SHP77 (cell line): ENCODE data around the gene THAP4.

Source experiments
- DNase-seq, 2 experiments: peaks; one replicate each; lab custom pipeline; 2025; lab: John Stamatoyannopoulos, UW

Gene THAP4

GRCh38 chr2:241546771-241547498 lies 90.0 kb downstream of the THAP4 start:
- no peak for DNase-seq

- no peak for DNase-seq
These were observed 91.2 kb downstream of the THAP4 start for GRCh38 chr2:241545523-241546473.

GRCh38 chr2:241545106-241545505 lies 91.9 kb downstream of the THAP4 start:
- no peak for DNase-seq

DNA sequence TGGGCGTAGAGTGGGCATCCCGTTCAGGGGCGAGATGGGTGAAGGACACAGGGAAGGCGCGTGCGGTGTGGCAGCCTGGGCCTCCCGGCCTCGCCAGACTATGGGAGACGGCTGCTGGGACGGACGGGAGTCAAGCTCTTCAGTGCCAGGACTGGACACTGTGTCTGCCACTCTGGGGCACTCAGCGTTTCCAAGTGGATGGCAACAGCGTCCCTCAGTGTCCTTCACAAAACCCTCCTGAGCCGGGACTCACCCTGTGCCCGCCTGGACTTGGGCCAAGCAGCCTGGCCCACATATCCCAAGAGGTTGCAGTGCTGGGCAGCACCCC lies 94.7 kb downstream of the THAP4 start:
- DNase-seq: no peak

GRCh38 chr2:241541564-241542277 lies 95.2 kb downstream of the THAP4 start:
- no peak for DNase-seq

DNA sequence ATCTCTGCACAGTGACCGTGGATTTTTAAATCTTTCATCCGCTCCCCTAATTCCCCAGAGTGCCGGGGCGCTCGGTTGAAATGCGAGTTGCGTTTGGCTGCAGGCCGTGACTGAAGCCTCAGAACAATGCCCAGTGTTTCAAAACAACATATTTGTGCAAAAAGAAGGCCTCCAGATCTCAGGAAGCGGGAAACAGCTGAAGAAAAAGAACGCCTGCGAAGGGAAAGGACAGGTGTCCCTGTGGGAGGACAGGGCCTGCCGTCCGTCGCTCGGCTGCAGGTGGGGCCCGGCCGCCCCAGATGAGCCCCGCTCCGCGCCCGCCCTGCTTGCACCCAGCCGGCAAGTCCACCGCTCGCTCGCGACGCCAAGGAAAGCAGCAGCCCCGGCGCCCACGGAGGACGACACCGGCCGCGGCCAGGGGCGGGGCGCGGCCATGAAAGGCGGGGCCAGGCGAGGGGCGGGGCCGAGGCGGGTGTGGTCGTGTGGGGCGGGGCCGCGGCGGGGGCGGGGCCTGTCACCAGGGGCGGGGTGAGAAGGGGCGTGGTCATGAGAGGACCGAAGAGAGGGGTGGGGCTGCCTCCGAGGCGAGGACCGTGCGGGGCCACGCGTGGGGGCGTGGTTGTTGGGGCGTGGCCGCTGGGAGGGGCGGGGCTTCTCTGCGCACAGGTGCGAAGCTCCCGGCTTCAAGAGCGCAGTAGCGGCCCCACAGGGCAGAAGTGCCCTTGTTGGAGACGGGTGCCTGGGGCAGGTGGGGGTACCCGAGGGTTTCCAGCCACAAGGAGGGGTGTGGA lies 96.0 kb downstream of the THAP4 start:
- DNase-seq: peak; percentile 45 to 62

- DNase-seq: no peak
These were observed 96.6 kb downstream of the THAP4 start for GRCh38 chr2:241540401-241540770.

GRCh38 chr2:241539616-241540374 lies 97.2 kb downstream of the THAP4 start:
- no peak for DNase-seq

DNA sequence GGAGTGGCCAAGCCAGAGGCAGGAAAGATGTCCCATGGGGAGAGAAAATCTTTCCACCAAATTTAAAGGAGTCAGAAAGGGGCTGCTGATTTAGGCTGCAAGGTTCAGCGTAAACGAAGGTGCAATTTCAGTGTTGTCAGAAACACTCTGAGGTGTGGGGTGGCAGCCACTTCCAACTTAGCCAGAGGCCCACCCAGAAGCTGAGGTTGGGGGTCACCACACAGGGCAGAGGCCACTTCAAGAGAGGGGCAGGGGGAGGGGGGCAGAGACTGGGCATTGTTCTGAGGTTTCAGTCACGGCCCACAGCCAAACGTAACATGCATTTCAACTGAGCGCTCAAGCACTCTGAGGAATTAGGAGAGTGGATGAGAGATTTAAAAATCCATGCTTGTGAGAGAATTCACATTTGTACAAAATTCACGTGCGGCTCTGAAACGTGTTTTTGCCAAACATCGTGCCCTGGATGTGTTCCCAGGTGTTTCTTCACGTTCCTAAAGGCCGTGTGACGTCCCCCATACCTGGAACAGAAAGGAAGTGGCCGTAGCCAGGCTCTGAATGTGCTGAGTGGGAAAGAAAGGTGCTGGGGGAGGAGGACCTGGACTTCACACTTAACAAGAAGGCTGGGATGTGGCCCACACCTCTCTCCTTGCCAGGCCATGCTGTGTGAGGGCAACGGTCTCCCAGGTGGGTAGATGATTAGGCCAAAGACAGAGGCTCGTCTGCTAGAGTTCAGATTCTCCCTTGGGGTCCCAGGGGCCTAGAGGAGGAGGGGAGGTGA lies 97.9 kb downstream of the THAP4 start:
- no peak for DNase-seq

DNA sequence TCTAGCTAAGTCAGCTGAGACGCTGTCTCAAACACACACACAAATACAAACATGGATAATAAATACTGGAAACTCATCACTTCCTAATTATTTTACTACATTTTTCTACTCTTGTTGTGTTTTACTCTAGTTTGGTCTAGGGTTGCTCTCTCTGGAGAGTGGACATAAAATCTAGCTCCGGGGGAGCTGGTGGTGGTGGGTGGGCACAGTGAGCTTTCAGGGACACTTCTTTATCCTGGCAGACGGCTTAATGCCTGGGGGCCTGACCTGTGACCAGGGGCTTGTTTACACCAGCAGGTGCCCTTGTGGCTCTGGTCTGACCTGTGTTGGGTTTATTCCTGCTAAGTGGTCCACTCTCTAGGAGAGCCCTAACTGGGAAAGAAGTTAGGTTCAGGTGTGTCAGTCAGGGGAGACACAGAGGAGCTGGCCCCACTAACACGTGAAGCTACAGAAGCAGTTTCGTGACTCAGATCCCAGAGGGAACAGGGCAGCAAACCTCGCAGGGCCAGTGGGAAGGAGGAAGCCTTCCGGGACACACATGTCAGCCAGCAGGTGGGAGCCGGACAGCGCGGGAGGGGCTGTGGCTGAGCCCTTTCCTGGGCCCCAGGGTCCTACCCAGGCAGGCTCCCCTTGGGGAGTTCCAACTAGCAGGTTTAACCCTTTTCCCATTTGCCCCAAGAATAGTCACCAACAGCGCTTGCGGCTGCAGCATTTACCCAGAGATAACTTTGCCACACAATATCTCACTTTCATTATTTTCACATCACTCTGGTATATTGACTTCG lies 100.9 kb downstream of the THAP4 start:
- DNase-seq: no peak

- DNase-seq: no peak
These were observed 102.1 kb downstream of the THAP4 start for GRCh38 chr2:241534701-241535375.
